Suppressor macrophage treated with lipopolysaccharide for 1 hour (primary cell): ENCODE measurements around the gene C9orf57.
"Not testable (repeated sequence)": the region's sequence is repeated elsewhere in the genome, so short reads cannot be mapped to it uniquely, and the experiment has no call there.

Source experiments
- DNase-seq, 3 donors: peaks; one replicate each; pipeline ENCODE4 v3.0.0-alpha.2; 2020 to 2022

Gene C9orf57

GRCh38 chr9:72022841-72023240 lies 37.6 kb downstream of the C9orf57 start:
- DNase-seq: peak; percentile 84 to 91 (median 87)

GRCh38 chr9:72013292-72013760 lies 47.1 kb downstream of the C9orf57 start:
- DNase-seq: no peak

- no peak for DNase-seq
These were observed 47.8 kb downstream of the C9orf57 start for GRCh38 chr9:72012646-72013045.

- DNase-seq: not testable (repeated sequence)
These were observed 52.7 kb downstream of the C9orf57 start for GRCh38 chr9:72007726-72008125.

- DNase-seq: no peak
These were observed 53.9 kb downstream of the C9orf57 start for GRCh38 chr9:72006501-72006900.

- no peak for DNase-seq
These were observed 55.0 kb downstream of the C9orf57 start for GRCh38 chr9:72005451-72005850.
